Right hindlimb (tissue), 1 donor: ENCODE data around the gene TFDP3.
A peak's percentile ranks its signal among the peaks of the same experiment; 100 is the strongest.

ENCODE experiments used
- DNase-seq: peaks from one replicate; pipeline ENCODE4 v3.0.0-alpha.2; 2018

Gene TFDP3

DNA sequence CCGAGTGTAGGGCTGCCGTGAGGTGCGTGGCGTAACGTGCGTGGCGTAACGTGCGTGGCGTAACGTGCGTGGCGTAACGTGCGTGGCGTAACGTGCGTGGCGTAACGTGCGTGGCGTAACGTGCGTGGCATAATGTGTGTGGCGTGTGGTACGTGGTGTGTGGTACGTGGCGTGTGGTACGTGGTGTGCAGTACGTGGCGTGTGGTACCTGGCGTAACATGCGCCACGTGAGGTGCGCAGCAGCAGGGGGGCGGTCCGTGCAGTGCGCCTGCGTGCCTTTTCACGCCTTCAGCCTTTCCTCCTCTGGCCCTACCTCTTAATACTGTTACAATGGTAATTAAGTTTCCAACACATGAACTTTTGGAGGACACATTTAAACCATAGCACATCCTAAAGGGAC is at the start of gene TFDP3:
Gene TFDP3 (minus strand): TSS at position 26 of the 400 bp plus-strand sequence. CDS start 95 bp downstream, outside the sequence.
- DNase-seq: no peak

DNA sequence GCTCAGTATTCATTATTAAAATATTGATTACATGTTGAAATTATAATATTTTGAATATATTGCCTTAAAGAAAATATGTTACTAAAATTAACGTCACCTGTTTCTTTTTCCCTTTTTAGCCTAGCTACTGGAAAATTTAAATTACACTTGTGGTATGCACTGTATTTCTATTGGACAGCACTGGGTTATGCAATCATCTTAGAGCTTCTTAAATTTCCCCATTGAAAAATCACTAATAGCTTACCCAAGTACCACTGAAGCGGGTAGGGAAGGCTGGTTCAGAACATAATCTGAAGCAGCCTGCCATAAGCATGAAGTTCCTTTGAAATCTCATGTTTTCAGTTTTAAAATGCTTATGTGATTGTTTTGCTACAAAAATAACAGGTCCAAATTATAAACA is 49.5 kb upstream of the TFDP3 start:
- DNase-seq: no peak

GRCh38 chrX:133265331-133265730 is 47.2 kb upstream of the TFDP3 start:
- DNase-seq: peak; percentile 20

DNA sequence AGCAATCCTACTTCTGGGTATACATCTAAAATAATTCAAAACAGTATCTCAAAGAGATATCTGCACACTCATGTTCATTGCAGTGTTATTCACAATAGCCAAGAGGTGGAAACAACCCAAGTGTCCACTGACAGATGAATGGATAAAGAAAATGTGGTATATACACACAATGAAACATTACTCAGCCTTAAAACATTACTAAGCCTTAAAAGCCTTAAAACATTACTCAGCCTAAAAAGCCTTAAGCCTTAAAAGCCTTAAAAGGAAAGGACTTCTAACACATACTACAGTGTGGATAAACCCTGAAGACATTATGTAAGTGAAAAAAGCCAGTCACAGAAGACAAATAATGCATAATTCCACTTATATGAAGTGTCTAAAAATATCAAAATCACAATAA is 40.3 kb upstream of the TFDP3 start:
- DNase-seq: no peak

GRCh38 chrX:133254666-133255065 is 36.5 kb upstream of the TFDP3 start:
- no peak for DNase-seq

- no peak for DNase-seq
These were observed 33.0 kb upstream of the TFDP3 start for GRCh38 chrX:133251204-133251603.

GRCh38 chrX:133250184-133251100 is 32.3 kb upstream of the TFDP3 start:
- no peak for DNase-seq

DNA sequence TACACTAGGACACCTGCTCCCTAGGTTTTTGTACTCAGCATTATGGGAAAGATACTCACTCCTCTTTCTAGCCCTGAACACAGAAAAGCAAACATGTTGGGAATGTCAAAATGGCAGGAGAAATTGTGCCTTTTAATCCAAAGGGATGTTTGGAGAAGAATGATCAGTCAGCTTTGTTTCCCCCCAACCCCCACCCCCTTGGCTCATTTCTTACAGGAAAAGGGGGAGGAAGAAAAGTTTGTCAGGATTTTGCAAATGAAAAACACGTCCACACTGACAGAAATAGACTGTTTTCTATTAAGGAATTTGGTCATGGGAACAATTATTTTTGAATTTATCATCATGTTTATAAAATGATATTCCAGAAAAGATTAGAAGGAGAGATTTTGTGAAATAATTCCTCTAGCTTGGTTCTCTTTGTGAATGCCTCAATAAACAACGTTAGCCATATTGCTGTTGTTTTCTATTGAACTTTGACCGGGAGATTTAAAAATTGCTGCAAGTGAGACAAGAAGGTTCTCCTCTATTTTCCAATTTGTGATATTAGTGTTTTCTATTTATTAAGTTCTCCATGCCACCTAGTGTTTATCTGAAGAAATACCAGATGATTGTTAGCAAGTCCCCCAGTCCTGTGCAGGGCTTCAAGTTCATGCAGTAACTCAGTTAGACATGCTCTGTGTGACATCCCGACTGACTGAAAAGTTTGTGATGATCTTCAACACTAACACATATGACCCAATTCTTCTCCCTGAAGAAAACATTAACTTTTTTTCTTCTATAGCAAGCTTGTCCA is 31.3 kb upstream of the TFDP3 start:
- DNase-seq: no peak

GRCh38 chrX:133248177-133248576 is 30.0 kb upstream of the TFDP3 start:
- no peak for DNase-seq

DNA sequence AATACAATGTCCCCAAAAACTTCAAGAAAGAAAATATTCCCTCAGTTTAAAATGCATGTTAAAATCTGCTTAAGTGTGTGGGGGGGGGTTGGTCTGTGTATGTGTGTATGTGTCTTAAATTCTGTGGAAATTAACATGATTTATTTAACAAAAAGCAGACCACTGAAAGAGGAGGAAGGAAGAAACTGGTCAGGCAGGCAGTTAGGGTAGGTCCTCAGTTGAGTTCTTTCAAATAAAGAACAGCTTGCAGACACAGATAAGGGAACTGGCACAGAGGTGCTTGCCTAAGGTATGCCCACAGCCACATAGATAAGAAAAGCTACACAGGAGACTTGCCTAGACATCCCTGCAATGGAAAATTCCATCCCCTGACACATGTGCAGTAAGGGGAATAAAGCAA is 28.8 kb upstream of the TFDP3 start:
- no peak for DNase-seq

DNA sequence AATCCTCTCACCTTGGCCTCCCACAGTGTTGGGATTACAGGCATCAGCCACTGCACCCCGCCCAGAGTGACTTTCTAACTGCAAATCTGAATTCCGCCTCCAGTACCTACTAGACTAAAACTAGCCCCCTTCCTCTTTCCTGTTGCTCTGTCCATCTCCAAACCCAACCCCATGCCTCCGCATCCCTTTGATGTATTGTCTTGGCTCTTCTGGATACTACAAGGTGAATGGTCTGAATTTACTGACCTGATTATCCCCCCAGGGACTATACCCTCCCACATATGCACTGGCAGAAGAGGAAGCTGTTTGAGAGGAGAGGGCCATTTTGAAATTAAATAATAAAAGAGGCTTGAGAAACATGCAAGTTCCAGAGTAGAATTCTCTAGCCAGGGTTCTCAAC is 17.7 kb upstream of the TFDP3 start:
- DNase-seq: no peak

DNA sequence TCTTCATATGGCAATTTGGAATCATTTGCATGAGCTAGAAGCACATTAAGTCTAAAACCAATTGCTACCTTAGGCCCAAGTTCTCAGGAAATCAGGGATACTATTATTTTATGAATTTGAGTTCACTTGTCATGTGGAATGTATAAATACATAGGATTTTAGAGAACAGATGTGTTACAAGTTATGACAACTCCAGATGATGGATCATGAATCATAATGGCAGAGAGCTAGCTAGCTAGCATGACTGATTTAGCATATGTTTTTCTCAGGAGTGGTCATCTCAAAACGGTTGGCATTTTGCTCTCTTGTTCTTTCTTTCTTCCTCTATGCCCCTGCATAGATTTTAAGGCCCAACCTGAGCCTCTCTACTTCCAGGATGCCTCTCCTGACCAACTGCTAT is 14.2 kb upstream of the TFDP3 start:
- no peak for DNase-seq

GRCh38 chrX:133229361-133229760 is 11.2 kb upstream of the TFDP3 start:
- no peak for DNase-seq

GRCh38 chrX:133215747-133216146 is 2.4 kb downstream of the TFDP3 start:
- no peak for DNase-seq

DNA sequence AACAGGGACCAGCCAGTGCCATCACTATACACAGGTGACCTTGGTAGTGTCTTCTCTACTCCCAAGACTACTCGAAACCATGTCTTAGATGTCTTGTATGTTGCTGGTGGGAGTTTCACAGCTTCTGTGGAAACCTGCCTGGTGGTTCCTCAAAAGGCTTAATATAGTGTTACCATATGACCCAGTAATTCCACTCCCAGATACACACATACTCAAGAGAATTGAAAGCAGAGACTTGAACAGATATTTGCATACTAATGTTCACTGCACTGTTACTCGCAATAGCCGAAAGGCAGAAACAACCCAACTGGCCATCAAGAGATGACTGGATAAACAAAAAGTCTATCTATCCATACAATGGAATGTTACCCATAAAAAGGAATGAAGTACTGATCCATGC is 3.1 kb downstream of the TFDP3 start:
- no peak for DNase-seq

DNA sequence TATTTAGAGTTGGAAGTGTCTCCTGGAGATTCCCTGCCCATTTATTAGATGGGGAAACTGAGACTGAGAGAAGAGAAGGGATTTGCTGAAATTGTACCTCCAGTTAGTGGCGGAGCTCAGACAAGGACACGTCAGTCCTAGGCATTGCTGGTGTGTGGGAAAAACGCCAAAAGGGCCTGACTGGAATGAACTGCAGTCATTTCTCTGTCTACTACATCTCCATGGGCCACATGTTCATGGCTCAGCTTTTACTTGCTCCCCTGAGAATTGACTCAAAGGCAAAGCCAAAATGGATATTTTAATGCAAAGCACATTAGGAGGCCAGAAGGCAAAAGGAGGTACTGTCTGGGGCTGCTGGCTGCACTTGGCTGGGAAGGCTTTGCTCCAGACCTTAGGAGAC is 3.9 kb downstream of the TFDP3 start:
- no peak for DNase-seq

DNA sequence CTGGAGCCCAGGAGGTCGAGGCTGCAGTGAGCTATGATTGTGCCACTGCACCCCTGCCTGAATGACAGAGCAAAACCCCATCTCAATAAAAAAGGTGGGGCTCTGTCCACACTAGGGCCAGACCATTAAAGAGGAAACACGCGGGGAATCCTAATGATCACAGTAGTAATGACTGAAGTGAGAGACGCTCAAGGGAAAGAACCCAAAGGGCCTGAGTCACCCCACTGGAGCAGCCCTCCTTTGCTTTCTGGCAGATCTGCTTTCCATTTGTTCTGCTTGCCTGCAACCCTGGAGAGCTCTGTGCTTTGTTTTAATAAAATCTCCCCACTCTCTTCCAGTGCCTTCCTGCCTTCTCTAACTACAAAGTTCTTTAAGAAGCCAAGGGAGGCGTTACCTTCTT is 5.0 kb downstream of the TFDP3 start:
- no peak for DNase-seq

DNA sequence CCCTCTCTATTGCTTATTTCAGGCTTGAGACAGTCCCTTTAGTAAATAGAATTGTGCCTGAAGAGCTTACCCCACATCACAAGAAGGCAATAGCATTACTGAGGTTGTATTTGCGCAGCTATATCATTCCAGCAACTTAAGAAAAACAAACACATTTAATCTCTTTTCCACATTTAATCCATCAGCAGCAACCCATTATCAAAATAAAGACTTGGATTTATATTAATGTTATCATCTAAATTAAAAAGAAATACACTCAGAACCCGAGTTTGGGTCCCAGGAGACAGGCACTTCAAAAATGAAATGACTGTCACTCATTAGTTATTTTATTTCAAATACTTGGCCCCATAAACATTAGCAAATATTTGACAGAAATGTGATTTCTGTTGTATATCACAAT is 10.4 kb downstream of the TFDP3 start:
- DNase-seq: no peak

GRCh38 chrX:133191739-133192039 is 26.5 kb downstream of the TFDP3 start:
- no peak for DNase-seq

DNA sequence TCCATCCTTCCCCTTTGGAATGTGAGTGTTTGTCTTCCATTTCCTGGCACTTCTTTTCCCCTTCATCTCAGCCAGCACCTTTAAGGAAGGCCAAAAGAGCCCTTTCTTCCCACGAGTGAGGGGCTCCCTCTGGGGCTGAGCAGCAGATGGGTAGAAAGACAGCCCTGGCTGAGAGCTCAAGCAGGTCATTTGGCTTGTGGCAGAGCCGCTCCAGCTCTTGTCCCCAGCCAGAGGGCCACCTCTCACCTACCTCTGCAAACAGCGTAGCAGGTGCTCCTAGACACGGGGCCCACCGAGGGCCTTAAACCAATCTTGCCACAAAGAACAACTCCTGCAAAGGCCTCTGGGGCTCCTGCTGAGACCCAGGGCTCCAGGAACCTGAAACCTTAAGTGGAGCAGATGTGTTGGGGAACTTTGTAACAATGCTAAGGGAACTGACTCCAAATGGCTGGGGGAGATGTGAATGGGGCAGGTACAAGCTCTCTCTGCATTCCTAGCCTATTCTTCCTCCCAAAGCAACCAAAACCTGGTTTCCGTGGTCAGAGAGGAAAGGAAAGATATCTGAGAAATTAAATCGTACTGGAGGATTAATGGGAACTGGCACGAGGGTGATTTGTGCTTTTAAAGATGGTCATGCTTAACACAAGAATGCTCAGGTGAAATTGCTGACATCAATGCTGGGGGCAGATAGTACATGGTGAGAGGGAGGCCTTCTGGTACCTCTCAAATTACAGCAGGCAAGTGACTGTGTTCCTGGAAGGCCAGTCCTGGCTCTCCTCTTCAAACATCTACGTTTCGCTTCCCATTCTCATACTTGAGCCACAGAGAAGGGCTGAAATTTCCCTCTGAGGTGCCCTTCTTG is 27.0 kb downstream of the TFDP3 start:
- no peak for DNase-seq

- no peak for DNase-seq
These were observed 29.0 kb downstream of the TFDP3 start for GRCh38 chrX:133189195-133189594.

DNA sequence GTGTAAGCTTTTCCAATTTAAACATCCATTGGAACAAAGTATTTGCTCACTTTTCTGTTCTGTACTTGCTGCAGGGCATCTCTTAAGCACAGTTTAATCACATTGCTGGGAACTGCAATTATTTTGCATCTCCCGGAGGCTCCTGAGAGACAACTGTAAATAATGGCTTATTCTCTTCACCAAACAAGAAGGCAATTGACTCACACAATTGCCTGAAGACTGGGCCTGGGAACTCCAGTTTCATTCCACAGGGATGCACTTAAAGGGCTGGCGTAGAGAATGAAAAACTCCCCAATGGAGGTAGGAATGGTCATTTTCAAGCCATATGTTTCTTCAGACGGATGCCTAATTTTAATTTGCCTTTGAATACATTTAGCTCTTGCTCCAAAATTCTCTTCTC is 29.5 kb downstream of the TFDP3 start:
- no peak for DNase-seq

- no peak for DNase-seq
These were observed 32.2 kb downstream of the TFDP3 start for GRCh38 chrX:133185938-133186337.
